Pancreas (tissue), 10 donors: ENCODE results near the gene ANO7. TPM values are rescaled to one million over a fixed set of nuclear protein-coding genes. Genes with fewer than 3 reads are reported as not detected.
A peak's percentile ranks its signal among the peaks of the same experiment; 100 is the strongest.

Source experiments
- ATAC-seq, 4 donors: fragments of 200-7000 bp; cut with Tn5 transposase; one replicate each; pipeline versions ENCODE4 v1.8.0 to v1.9.1; 2020; ENCODE audit warnings: mild to moderate bottlenecking in 4 of 4, moderate library complexity in 4 of 4
- DNase-seq, 6 donors: peaks; one replicate each; pipeline ENCODE4 v3.0.0-alpha.2; 2020
- FAIRE-seq: peaks from 2 replicates; lab custom pipeline; 2012; peaks lifted over from hg19 to GRCh38; lab: Jason Lieb, UNC
- H3K27ac ChIP-seq, 4 donors: fragments of 200-600 bp; sonication (generic); 1 replicate in 3 of 4; 2 replicates in 1 of 4; pipeline versions ENCODE4 v1.5.0 to v1.8.0; 2020
- H3K27me3 ChIP-seq, 4 donors: fragments of 200-600 bp; one replicate each; pipeline ENCODE4 v1.8.0; 2021
- H3K36me3 ChIP-seq, 3 donors: fragments of 200-600 bp; sonication (generic) in 1 of 3; one replicate each; pipeline versions ENCODE4 v1.5.0 to v1.8.0; 2020 to 2021
- H3K4me1 ChIP-seq, 3 donors: fragments of 200-600 bp; one replicate each; pipeline ENCODE4 v1.8.0; 2021
- H3K4me3 ChIP-seq, 4 donors: fragments of 200-600 bp; sonication (generic) in 2 of 4; one replicate each; pipeline versions ENCODE4 v1.5.0 to v1.8.0; 2020 to 2021
- H3K9me3 ChIP-seq, 4 donors: fragments of 200-600 bp; one replicate each; pipeline ENCODE4 v1.8.0; 2021
- CTCF ChIP-seq, 4 donors: fragments of 200-600 bp; sonication (generic) in 3 of 4; IDR thresholded peaks; one replicate each; pipeline versions ENCODE4 v1.5.0 to v1.8.0; 2021; ENCODE audit warnings: antibody characterized with exemption in 4 of 4
- WGBS, 2 donors: extraction: QIAGEN DNeasy Blood & Tissue Kit; methylation state at CpG; one replicate each; pipeline ENCODE4 v1.1.7; 2013; 5-methylcytosine and 5-hydroxymethylcytosine counted together
- intact Hi-C, 3 donors: fragments of 100-400 bp; cut with DNase I; formaldehyde crosslinking; loops; one replicate each; pipeline versions ENCODE4 v1.11.1 to v1.14.2; 2022
- polyA plus RNA-seq, 2 donors: library from polyadenylated mRNA; stranded (reverse); fragments of 200-250 nt; gene quantifications; one replicate each; pipeline ENCODE4 v1.2.3, GENCODE V29; 2013
- total RNA-seq, 6 donors: library from RNA; stranded (reverse); fragmentation: NEBNext Ultra II Directional in 4 of 6; extraction: Animal tissue kit (Norgen Biotek cat#: 25700) in 4 of 6; gene quantifications; one replicate each; pipeline versions ENCODE4 v1.2.1 to v1.2.4, GENCODE V29; 2021 to 2023
- donor health status: healthy with polysubstance abuse.
- donor health status: DM: no; HTN: no; CAD: no; lungs with moderate emphysema.
- donor health status: DM: no; HTN: no; CAD: no.
- donor health status: control.
- donor health status: control.
- donor health status: Bipolar disorder and iron deficiency.
- donor health status: DM: yes; HTN: yes; CAD: no.
- donor health status: DM: no; HTN: no; CAD: no.
- donor health status: DM: no; HTN: no; CAD: no.
- donor health status: DM: yes; HTN: yes; CAD: no.

Gene ANO7
- total and polyA plus RNA-seq, 8 donors = 0.66 to 1.8 (median 1.1) TPM

- DNase-seq = peak in 1 of 6 donors; percentile 8
- Histone ChIP-seq H3K4me1 (no peaks in the 10 kb centered on the region), H3K27ac (no peak overlapping the region), H3K36me3 (no peaks in the 10 kb centered on the region), H3K9me3 (no peaks in the 10 kb centered on the region), H3K4me3 (no peak overlapping the region), H3K27me3 (no peaks in the 10 kb centered on the region)
- 83 to 86% methylated on average over 16 of the region's 16 CpGs for WGBS, 2 donors
- ATAC-seq = no peak
- TF ChIP-seq CTCF (IDR thresholded peaks at IDR 0.05) = no peak
- intact Hi-C loops = no loop called here
- FAIRE-seq = no peak
These were observed 10.8 kb downstream of the ANO7 start for GRCh38 chr2:241199286-241199685.

GRCh38 chr2:241199897-241200821 lies 11.7 kb downstream of the ANO7 start:
- Histone ChIP-seq H3K9me3 (no peaks in the 10 kb centered on the region), H3K27me3 (no peaks in the 10 kb centered on the region), H3K27ac (no peak overlapping the region), H3K4me1 (no peaks in the 10 kb centered on the region), H3K4me3 (no peak overlapping the region), H3K36me3 (no peaks in the 10 kb centered on the region)
- TF ChIP-seq CTCF (IDR thresholded peaks at IDR 0.05) = no peak
- no peak for ATAC-seq
- intact Hi-C loops = no loop called here
- DNase-seq = peak in 2 of 6 donors; percentile 12 to 66
- no peak for FAIRE-seq
- WGBS, 2 donors = 82 to 84% methylated on average over 42 of the region's 42 CpGs

- Histone ChIP-seq H3K4me1 (no peaks in the 10 kb centered on the region), H3K27me3 (no peaks in the 10 kb centered on the region), H3K36me3 (no peaks in the 10 kb centered on the region), H3K9me3 (no peaks in the 10 kb centered on the region), H3K4me3 (no peak overlapping the region), H3K27ac (no peak overlapping the region)
- 83 to 93% methylated on average over 21 of the region's 21 CpGs for WGBS, 2 donors
- TF ChIP-seq CTCF (IDR thresholded peaks at IDR 0.05) = no peak
- no peak for ATAC-seq
- no peak for FAIRE-seq
- intact Hi-C loops = no loop called here
- DNase-seq = peak in 2 of 6 donors; percentile 20 to 25
These were observed 12.4 kb downstream of the ANO7 start for GRCh38 chr2:241200822-241201395.

- Histone ChIP-seq H3K27ac (no peak overlapping the region), H3K4me3 (no peak overlapping the region), H3K4me1 (no peaks in the 10 kb centered on the region), H3K36me3 (no peaks in the 10 kb centered on the region), H3K27me3 (no peaks in the 10 kb centered on the region), H3K9me3 (no peaks in the 10 kb centered on the region)
- intact Hi-C loops = no loop called here
- no peak for ATAC-seq
- FAIRE-seq = no peak
- 84 to 89% methylated on average over 24 of the region's 24 CpGs for WGBS, 2 donors
- TF ChIP-seq CTCF (IDR thresholded peaks at IDR 0.05) = no peak
- DNase-seq = peak in 2 of 6 donors; percentile 10 to 48
These were observed 13.2 kb downstream of the ANO7 start for GRCh38 chr2:241201445-241202267.
